HTERT RPE-1 (cell line): ENCODE data around the gene FGD4.
"Not testable (repeated sequence)": the region's sequence is repeated elsewhere in the genome, so short reads cannot be mapped to it uniquely, and the experiment has no call there.

ENCODE experiments used
- in situ Hi-C: fragments of 300-500 bp; cut with MboI; formaldehyde crosslinking; loops from 4 replicates; pipeline ENCODE4 v1.14.3; 2020; ENCODE audit warnings: low sequenced_read_pairs

The FGD4 gene

DNA sequence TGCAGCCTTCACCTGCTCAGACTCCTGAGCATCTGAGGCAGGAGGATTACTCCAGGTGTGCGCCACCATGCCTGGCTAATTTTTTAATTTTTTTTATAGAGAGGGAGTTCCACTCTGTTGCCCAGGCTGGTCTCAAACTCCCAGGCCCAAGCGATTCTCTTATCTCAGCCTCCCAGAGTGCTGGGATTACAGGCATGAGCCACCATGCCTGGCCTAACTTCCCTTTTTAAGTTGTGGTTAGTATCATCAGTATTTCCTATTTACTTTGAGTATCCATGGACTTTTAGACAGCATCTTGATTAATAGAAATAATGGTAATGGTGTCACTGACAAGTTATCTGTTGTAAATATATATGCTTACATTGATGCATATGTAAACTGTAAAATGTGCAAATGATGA lies 116.9 kb downstream of the FGD4 start:
- in situ Hi-C loops = no loop called here

DNA sequence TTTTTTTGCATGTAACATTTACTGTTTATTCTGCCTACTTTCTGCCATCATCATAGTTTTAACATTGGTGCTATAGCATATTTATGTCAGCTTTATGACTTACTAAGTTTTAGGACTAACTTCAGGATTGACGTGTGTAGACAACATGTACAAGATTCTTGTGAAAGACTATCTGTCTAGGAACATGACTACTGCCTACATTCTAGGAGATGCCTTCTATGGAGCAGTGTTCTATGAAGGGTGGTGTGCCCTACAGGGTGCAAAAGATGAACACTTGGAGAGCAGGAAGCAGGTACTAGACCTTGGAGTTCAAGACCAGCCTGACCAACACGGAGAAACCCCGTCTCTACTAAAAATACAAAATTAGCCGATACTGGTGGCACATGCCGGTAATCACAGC lies 118.6 kb downstream of the FGD4 start:
- in situ Hi-C loops = no loop called here

DNA sequence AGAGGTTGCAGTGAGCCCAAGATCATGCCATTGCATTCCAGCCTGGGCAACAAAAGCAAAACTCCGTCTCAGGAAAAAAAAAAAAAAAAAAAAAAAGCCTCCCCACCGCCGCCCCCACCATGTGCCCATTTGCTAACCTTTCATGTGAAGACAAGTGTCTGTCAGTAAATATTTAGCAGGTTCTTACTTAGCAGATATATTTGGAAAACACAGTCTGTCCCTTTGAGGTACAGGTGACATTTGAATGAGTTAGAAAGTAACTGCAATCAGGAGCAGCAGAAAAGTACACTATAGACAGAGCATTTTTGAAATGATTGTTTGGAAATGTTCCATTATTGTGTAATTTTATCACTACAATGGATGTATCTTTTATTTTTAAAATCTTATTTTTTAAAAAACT lies 119.7 kb downstream of the FGD4 start:
- in situ Hi-C loops = no loop called here

DNA sequence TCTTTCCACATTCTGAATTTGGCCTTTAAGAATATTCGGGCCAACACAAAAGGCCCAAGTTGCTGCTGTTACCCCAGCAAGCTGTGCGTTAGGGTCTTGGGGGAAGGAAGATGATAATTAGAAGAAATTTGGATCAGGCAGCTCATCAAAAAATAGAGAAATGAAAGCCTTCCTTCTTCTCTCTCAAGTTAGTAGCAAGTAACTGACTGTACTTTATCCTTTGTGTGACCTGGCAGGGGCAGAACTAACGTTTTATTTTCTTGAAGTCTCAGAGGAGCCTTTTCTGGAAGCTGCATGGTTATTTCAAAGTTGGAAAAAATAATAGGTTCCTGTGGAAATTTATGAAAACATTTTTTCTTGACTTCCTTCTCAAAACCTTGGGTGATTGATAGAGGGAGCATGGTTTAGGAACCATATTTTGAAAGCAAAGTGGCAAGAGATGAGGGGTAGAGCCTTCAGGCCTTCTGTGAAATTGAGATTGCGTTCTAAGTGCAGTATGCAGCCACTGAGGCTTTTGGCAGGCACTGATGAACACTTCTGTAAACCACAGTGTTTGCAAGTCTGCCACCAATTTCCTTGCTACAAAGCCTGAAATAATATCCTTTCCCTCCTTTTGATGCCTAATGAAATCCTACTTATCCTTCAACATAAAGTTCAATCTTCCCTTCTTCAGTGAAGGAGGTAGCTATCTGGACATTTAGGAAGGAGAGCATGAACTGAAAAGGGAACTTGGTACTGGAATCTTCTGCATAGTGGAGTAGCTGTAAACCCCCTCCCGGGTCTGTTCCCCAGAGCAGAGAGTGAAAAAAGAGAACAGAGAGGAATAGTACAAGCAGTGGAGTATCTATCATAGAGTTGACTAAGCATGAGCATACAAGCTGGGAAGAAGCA lies 123.2 kb downstream of the FGD4 start:
- in situ Hi-C loops = no loop called here

DNA sequence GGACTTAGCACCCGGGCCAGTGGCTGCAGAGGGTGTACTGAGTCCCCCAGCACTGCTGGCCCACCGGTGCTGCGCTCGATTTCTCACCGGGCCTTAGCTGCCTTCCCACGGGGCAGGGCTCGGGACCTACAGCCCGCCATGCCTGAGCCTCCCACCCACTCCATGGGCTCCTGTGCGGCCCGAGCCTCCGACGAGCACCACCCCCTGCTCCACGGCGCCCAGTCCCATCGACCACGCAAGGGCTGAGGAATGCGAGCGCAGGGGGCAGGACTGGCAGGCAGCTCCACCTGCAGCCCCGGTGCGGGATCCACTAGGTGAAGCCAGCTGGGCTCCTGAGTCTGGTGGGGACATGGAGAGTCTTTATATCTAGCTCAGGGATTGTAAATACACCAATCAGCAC lies 126.4 kb downstream of the FGD4 start:
- in situ Hi-C loops = not testable (repeated sequence)

DNA sequence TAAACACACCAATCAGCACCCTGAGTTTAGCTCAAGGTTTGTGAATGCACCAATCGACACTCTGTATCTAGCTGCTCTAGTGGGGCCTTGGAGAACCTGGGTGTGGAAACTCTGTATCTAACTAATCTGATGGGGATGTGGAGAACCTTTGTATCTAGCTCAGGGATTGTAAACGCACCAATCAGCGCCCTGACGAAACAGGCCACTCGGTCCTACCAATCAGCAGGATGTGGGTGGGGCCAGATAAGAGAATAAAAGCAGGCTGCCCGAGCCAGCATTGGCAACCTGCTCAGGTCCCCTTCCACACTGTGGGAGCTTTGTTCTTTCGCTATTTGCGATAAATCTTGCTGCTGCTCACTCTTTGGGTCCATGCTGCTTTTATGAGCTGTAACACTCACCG lies 127.0 kb downstream of the FGD4 start:
- in situ Hi-C loops = not testable (repeated sequence)

DNA sequence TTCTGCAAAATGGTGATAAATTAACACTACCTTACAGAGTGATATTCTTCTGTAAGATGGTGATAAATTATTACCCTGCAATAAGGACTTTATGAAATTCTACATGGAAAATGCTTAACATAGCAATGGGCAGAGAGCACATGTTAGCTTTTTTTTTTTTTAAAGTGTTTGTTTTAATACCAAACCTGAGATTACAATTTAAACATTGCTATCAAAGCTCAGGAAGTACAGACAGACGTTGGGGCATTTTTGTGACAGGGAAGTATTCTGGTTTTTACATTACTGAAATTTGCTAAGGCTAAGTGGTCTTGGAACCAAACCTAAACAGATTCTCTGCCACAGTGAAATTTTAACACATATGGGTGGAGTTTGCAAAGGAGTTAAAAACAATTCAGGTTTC lies 133.1 kb downstream of the FGD4 start:
- in situ Hi-C loops = no loop called here

DNA sequence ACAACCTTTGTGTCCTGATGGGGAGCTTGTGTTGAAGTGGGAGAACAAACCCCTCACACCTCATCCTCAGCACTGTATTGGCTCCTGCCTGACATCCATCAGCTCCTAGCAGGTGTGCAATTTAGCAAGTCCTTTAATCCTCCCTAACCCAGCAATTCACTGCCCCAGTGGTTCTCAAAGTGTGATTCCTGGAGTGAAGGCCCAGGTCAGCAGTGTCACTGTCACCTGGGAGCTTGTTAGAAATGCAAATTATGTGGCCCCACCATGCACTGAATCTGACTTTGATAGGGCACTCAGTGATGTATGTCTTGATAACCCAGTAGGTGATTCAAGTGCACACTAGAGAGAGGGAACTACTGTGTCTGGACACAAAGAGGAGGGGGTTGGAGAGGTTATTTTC lies 133.6 kb downstream of the FGD4 start:
- in situ Hi-C loops = no loop called here

DNA sequence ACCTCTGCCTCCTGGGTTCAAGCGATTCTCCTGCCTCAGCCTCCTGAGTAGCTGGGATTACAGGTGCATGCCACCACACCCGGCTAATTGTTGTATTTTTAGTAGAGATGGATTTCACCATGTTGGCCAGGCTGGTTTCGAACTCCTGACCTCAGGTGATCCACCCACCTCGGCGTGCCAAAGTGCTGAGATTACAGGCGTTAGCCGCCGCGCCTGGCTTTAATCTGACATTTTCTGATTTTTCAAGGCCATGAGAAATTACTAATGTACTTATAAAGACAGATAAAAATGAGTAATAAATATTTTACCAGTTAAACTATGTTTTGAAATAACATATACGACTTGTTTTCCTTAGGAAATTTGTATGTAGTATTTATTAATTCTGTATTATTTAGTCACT lies 134.1 kb downstream of the FGD4 start:
- in situ Hi-C loops = not testable (repeated sequence)

DNA sequence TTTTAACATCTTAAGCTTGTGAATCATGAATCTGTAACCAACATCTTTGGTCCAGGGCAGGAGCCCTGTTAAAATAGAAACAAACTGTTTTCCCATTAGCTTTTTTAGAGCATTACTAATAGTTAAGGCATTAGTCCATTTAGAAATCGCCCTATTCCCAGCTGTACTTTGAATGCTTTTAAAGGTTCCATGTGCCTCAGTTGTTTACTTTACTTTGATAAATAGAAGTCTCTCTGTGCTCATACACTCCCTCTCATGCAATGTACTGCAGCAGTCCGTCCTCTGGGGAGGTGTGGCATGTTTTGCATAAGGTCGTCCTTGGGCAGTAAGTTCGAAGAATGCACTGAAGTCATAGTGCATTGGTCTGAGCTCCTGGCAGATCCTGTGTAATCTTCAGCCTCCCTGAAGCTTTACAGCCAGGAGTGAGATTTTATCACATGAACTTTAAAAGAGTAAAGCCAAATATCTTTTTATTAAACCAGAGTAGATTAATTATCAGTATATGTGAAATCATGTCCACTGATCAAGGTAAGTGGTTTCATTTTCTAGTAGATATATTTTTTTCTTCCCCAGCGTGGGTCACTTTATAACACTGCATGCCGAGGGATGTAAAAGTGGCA lies 134.7 kb downstream of the FGD4 start:
- in situ Hi-C loops = no loop called here

DNA sequence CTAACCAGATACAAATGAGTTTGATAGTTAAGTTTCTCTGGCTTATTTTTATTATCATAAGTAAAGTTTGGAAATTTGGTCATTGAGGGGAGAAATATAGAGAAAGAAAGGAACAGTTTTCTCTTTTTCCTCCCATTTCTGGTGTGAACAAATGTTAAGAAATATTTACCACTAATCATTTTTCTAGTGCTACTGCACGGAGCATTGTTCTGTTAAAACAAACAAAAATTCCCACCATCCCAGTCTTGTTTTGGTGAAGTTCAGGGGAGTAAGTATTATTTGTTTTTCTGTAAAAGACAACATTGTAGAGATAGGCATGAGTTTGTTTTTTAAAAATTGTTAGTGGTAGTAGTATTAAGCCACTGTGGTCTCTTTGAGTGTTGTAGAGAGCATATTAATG lies 135.3 kb downstream of the FGD4 start:
- in situ Hi-C loops = no loop called here

DNA sequence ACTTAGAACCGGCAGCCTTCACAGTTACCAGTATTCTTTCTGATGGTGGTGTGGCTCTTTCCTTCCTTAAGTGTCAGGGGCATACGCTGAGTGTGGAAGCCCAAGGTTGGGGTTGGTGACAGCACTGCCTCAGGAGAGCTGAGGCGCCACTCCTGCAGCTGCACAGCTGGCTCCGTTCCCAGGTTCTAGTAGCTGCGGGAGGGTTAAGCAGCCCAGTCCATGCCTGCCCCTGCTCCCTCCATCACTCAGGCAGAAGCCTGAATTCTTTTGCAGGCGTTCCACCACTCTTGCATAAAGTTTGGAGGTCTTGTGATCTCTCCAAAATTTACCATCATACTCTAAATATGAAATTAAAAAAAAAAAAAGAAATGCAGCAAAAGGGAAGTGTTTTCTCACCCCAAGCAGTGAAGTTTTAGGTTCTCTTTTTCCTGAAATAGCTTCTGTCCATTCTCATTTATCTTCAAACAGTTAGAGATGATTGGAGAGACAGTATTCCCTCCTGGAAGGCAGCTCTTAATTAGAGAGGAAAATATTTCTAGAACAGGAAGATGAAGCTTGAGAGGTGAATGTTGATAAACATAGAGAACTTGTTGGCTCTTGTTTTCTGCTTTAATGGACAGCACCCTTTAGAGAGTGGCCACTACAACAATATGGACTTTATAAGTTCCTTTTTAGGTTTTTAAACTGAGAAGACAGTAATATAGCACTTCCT lies 136.1 kb downstream of the FGD4 start:
- in situ Hi-C loops = no loop called here

DNA sequence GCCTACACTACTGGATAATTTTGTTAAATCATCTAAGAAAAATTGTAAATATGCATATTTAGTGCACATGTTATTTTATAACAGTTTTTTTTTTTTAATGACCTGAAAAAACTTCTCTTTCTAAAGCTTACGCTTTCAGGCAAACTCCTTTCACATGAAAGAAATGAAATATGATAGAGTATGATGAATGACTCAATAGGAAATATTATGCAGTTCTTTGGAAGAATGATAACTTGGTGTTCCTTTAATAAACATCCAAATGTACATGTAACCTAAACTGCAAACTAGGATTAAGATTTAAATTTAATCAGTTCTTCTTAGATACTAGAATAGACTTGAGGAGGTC lies 136.6 kb downstream of the FGD4 start:
- in situ Hi-C loops = no loop called here

DNA sequence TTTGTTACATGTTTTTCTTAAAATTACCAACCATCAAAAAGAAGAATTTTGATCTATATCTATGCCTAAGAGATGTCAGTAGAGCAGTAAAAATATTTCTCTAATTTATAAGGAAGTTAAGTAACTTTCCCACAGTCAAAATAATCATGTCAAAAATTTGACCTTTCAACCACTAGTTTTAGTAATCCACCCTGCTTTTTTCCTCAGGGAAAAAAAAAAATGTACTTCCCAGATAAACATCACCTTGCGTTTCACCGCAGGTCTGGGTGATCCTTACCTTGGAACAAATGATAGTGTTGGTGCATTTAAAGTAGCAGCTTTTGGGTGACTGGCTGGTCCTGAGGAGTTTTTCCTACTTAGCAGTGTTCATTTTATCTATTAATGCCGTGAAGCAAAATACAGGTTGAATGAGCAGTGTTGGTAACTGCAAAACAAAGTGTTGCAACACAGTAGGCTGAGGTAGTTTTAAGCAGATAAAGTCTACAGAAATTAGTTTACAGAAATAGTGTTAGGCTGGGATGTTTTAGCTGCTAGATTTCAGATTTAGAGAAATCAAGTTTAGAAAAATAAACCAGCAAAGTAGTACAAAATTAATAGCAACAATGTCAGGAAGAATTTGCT lies 142.5 kb downstream of the FGD4 start:
- in situ Hi-C loops = no loop called here

DNA sequence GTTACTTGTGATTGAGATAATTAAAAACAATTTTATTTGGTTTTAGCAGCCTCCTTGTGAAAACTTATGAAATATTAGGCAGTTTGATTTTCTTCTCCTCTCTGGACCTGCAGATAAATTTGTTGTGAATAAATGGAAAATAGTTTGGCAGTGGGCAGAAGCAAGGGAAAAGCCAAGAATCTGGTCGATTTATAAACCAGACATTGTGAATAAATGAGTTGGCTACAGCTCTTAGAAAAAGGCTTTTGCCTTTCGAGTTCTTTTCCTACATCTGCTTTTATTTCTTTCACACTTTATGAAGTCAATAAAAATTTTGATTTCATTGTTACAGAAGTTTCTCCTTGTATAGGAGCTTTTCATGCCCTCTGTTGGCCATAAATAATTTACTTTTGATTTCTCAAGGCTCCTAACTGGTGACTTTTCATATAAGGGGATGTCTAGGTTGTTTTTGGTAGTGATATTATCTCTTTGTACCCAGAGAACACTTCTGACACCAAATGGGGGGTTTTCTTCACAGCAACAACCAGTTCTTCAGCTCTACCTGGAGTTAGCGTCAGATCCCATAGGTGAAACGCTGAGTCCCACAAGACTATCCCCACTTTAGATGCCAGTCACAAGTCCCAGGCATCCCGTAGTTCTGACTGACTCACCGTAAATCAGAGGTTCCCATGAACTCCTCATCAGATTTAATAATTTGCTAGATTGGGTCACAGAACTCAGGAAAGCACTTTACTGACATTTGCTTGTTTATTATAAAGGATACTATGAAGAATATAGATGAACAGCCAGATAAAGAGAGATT lies 143.3 kb downstream of the FGD4 start:
- in situ Hi-C loops = no loop called here

DNA sequence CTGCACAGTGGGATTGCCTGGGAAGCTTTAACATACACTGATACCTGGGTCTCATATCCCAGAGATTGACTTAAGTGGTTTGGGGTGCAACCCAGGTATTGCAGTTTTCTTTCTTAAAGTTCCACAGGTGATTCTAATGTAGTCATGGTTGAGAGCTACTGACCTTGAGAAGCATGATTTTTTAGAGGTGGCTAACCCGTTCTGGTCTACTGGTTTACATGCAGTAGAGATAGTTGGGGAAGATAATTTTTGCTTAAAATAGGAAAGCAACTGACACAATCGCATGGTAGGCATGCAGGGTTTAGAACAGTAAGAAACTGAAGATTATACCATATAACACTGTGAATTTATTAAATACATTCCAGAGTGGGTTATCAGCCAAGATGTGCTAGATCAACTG lies 145.5 kb downstream of the FGD4 start:
- in situ Hi-C loops = no loop called here

DNA sequence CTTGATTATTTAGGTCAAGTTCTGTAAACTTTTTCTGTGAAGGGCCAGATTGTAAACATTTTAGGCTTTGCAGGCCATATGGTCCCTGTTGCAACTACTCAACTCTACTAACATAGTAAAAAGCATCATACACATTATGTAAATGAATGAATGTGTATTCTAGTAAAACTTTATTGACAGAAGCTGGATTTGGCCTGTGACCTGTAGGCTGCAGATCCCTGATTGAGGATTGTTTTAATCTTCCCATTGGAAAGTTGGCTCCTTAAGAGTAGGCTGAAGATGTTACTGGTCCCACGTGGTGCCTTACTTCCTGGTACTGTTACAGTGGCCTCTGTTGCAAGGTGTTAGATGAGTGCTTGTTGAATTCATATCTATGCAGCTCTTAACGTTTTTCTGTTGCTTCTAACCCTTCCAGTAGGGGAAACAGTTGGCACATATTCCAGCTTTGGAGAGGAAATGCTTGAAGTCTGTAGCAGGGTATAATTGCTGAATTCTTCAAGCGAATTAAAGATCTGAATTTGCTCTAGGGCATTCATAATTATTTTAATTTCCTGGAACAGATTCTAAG lies 146.1 kb downstream of the FGD4 start:
- in situ Hi-C loops = no loop called here

DNA sequence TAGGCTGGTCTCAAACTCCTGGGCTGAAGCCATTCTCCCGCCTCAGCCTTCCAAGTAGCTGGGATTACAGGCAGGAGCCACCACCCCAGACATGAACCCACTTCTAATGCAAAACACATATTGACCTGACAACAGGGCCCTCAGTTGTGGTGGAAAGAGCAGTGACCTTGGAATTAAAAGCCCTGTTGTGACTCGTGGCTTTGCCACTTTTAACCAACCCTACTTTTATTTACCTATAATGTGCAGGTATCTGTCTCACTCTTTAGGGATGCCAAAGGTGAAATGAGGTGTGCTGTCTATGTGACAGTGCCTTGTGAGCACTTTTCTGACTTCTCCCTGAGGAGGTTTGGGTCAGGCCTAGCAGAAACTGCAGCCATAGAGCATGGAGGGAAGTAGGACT lies 146.9 kb downstream of the FGD4 start:
- in situ Hi-C loops = no loop called here

DNA sequence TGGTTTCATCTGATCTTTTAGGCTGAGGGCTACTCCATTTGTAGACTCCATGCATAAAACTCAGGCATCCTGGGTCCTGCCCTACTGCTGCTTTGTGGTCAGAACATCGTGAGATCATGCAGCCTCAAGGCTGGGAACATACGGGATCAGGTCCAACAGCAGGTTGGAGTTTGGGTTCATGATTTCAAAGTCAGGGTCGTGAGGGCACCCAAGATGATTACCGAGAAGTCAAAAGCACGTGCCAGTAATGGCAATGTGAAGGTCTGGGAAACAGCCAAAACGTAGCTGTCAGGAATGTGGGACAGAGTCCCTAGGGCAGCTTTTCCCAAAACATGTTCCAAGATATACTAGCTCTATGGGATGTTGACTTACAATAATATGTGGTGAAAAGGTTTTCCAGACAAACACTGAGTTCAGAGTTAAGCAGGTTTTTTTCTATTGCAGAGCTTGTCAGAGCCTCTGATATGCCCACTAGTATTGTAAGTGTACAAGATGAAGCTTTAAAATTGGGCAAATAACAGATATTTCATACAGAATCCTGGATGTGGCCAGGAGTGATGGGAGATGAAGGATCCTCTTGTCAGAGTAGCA lies 149.4 kb downstream of the FGD4 start:
- in situ Hi-C loops = no loop called here

DNA sequence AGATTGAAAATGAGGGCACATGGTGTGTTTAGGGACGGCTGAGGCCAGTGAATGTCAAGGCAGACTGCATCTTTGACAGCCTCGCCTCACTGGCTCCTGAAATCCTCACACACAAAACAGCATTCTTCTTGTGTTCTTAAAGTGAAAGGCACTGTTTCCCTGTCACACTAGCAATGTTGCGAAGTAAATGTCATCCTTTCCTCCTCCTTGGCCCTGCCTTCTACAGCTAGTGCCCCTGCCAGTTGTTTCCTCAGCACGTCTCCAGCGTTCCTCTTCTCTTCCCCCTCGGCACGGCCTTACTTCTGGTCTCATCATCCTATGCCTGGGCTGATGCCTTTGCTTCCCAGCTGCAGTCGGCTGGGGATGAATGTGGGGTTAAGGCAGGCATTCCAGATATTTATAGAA lies 150.3 kb downstream of the FGD4 start:
- in situ Hi-C loops = no loop called here
